Testis (tissue), 2 donors: ENCODE data around the gene BCAT1.

Experiments used
- CTCF ChIP-seq, 3 experiments: fragments of 450-650 bp in 2 of 3; fragments of 200-600 bp in 1 of 3; sonication (generic) in 1 of 3; IDR thresholded peaks; one replicate each; pipeline ENCODE4 v1.5.1; 2016 to 2019; ENCODE audit warnings: antibody characterized with exemption in 3 of 3, mild to moderate bottlenecking in 2 of 3, moderate library complexity in 1 of 3
- POLR2A ChIP-seq: fragments of 450-650 bp; IDR thresholded peaks from one replicate; pipeline ENCODE4 v1.6.1; 2017; ENCODE audit warnings: antibody characterized with exemption, mild to moderate bottlenecking, moderate library complexity

GRCh38 chr12:24798335-24798734 lies 150.6 kb downstream of the BCAT1 start:
- no peak for TF ChIP-seq POLR2A
- TF ChIP-seq CTCF (IDR thresholded peaks at IDR 0.05) = no peak
